Stimulated activated CD8-positive, alpha-beta memory T cell treated with anti-CD3 and anti-CD28 coated beads, Interleukin-7, amount 100 ng/mL, for 48 hours (primary cell): Measurements from ENCODE around the gene SAFB.
A peak's percentile ranks its signal among the peaks of the same experiment; 100 is the strongest.

ENCODE experiments used
- DNase-seq, 2 donors: peaks; one replicate each; pipeline ENCODE4 v3.0.0-alpha.2; 2020; ENCODE audit warnings: low read depth in 1 of 2; ENCODE audit errors: extremely low read depth in 1 of 2

Gene SAFB

DNA sequence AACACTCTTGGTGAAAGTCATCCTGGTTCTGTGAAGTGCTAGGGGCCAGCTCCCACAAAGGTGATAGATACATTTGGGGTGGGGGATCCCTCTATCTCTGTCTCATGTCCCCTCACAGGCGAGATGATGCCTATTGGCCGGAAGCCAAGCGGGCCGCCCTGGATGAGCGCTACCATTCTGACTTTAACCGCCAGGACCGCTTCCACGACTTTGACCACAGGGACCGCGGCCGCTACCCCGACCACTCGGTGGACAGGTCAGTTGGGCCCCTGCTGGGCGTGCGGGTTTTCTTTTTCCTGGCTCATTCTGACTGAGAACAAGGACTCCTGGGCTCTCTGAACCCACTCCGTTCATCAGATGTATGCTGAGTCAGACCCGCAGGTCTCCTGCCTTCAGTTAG, 41.0 kb downstream of the SAFB start:
- no peak for DNase-seq

DNA sequence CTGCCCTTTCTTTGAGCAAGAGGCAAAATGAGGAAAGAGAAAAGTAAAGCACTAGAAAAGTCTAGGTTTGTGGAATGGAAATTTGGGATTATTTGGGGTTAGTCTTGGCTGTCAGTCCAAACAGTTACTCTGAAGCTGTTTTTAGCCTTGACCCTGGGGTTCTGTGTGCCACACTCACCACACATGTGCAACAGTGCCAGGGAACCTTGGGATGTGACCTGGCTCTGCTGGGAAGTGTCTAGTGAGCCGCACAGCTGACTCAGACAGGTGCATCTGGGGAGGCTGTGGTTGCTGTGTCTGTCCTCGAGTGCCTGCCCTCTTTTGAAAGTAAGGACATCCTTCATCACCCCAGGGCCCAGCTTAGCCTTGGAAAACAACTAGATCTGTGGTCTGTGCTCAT, 41.6 kb downstream of the SAFB start:
- no peak for DNase-seq

DNA sequence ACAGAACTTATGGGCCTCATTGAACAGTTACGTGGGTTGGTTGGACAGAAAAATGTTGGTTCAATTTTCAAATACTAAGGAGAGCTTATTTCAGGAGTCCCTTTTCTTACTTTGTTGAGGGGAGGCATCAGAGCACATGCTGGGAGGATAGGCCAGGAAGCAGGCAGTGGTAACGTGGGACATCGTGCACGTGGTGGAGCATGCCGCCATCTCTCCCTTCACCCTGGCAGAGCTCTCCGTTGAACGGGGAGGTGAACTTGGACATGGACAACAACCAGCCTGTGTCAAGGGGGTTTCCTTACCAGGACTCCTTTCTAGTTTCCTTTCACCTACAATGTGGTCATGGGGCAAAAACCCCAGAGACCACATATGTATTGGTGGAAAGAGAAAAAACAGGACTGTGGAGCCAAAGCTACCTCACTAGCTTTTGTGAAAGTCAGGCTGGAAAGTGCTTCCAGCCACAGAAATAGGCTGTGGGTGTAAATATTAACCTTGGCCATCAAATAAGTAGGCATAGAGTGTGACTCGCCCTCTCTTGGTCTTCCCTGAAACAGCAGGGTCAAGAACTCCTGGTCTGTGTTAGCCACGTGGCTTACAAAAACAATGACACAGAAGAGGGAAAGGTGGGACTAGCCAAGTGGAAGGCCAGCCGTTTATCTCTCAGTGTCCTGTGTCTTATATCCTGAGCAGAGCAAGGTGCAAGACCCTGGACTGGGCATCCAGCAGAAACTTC, 43.1 kb downstream of the SAFB start:
- no peak for DNase-seq

DNA sequence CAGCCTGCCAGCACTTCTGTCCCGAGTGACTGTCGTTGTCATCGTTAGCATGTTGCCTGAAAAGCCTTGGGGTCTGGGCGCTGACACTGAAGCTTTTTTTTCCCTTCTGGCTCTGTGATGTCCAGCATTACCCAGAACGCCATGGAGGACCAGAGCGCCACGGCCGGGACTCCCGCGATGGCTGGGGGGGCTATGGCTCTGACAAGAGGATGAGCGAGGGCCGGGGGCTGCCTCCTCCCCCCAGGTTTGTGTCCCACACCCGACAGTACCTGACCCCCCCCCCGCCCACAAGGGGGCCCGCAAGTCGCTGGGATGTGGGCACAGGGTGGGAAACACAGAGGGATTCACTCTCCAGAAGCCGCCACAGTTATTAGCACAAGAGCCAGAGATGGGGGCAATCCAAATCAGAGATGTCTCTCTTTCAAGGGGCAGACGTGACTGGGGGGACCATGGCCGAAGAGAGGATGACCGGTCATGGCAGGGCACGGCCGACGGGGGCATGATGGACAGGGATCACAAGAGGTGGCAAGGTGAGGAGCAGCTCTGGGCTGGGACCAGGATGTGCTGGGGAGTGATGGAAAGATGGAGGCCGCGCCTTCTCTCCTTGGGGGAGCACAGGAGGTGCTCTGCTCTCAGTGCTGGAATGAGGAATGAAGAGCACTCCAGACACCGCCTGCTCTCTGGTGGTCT, 44.2 kb downstream of the SAFB start:
- DNase-seq: no peak

DNA sequence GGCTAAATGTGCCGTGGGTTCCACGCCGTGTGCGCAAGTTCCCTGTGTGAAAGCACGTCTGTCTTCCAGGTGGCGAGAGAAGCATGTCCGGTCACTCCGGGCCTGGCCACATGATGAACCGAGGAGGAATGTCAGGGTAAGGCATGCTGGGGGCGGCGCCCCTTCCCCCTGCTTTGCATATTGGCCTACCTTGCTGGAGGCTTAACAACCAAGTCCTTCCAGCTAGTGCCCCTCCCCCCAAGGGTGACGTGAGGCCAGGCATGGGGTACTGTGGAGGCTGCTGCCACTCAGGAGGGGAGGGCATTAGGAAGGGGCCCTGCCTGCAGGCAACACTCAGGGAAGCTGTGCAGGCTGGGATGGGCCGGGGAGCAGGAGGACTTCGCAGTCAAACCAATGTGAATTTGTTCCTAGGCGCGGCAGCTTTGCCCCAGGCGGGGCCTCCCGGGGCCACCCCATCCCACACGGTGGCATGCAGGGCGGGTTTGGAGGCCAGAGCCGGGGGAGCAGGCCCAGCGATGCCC, 44.9 kb downstream of the SAFB start:
- no peak for DNase-seq

DNA sequence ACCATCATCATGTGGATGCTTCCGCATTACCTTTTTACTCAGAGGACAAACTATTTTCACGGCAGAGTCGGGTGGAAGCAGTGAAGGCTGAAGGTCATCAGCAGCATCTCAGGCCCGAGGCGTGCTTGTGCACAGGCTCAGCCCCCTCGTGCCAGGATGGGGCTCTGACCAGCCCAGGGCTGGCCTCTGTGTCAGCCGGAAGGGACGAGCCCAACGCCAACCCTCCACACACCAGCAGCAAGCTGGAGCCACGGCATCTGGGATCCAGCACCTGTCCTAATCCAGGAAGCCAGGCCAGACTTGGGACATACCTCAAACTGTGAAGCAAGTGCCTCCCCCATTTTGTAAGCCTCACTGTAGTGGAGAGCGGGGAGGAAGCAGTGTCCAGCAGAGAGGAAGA, 46.3 kb downstream of the SAFB start:
- DNase-seq: no peak

DNA sequence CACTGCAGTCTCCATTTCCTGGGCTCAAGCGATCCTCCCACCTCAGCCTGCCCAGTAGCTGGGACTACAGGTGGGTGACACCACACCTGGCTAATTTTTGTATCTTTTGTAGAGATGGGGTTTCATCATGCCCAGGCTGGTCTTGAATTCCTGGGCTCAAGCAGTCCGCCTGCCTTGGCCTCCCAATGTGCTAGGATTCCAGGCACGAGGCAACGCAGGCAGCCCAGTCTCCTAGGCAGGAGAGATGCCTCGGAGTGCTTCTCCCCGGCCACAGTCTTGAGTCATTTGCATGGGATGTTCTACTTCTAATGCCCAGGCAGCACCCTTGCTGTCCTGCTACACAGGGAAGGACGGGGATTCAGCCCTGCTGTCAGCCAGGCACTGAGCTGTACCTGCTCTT, 48.7 kb downstream of the SAFB start:
- DNase-seq: no peak

DNA sequence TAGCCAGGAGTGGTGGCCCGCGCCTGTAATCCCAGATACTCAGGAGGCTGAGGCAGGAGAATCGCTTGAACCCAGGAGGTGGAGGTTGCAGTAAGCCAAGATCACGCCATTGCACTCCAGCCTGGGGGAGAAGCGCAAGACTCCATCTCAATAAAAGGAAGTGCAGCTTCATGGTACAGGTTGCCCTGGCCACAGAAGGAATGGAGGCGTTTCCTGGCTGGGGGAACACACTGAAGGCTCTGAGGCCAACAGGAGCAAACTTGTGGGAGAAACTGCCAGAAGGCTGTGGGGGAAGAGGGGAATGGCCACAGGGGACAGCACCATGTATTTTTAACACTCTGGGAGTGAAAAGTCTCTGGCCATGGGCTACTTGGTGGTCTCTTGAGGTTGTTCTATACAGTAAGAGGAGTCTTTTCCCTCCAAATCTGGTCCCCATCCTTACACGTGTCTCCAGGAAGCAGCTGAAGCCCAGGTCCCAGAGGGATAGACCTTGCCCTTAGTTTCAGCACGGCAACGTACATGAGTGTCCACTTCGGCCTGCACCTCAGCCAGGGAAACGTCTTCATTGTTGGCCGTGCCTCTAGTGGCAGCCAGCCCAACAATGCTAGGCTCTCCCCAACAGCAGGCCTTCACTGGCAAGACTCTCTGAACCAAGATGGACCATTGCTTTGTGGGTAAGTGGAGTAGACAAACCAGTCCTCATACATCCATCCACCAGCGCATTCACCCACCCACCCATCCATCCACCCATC, 50.0 kb downstream of the SAFB start:
- DNase-seq: no peak

DNA sequence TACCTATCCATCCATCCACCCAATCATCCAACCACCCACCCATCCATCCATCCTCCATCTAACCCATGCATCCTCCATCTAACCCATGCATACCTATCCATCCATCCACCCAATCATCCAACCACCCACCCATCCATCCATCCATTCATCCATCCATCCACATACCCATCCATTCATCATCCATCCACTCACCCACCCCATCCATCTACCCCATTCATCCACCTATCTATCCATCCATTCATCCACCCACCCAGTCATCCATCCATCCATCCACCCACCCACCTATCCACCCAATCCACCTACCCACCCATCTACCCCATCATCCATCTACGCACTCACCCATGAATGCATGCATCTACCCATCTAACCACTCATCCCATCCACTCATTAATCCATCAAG, 50.9 kb downstream of the SAFB start:
- DNase-seq: no peak

DNA sequence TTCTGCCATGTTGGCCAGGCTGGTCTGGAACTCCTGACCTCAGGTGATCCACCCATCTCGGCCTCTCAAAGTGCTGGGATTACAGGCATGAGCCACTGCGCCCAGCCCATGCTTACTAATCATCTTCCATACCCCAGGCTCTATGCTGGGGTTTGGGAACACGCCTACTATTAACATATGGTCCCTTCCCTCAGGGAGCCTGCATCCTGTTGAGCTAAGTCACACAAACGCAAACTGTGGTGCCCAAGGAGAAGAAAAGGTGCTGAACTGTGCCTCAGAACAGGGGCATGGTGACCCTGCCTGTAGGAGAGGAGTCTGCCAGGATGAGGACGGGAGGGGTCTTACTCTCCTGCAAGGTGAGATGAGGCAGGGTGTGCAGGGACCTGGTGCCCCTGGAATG, 51.8 kb downstream of the SAFB start:
- DNase-seq: no peak

DNA sequence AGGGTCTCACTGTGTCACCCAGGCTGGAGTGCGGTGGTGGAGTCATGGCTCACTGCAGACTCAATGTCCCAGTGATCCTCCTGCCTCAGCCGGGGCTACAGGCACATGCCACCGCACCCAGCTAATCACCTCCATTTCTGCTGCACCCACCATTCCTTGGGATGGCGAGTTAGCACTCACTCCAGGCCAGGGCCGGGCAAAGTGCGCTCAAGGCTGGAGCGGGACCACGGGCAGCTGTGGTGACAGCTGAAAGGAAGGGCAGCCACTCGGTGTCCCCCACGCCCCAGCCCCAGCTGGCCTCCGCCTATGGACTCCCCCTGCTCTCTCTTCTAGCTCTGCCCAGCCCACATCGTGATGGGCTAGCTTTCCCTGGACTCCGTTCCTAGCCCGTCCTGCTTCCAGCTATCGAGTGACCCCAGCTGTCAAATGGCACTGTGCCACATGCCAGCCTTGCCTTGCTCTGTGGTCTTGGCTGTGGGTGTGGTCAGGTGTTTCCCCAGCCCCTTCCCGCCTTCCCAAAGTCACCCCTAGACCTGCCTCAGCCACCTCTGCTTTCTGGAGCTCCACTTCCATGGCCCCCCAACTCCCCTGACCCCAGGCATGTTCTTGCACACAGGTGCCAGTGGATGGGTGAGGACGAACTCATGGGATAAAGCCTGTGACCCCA, 53.4 kb downstream of the SAFB start:
- DNase-seq: no peak

DNA sequence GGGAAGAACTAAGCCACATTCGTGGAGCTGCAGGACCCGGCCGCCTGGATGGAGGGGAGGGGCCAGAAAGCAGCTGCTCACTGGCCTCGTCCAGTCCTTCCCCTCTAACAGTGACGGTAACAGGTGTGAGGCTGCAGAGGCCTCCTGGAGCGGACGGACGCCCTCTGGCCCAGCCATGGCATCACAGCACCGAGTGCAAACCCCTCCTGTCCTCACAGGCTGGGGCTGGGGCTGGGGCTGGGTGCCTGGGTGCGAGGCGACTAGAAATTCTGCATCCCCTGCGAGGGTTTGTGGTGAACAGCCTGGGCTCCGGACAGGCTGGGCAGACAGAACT, 53.9 kb downstream of the SAFB start:
- DNase-seq: no peak

DNA sequence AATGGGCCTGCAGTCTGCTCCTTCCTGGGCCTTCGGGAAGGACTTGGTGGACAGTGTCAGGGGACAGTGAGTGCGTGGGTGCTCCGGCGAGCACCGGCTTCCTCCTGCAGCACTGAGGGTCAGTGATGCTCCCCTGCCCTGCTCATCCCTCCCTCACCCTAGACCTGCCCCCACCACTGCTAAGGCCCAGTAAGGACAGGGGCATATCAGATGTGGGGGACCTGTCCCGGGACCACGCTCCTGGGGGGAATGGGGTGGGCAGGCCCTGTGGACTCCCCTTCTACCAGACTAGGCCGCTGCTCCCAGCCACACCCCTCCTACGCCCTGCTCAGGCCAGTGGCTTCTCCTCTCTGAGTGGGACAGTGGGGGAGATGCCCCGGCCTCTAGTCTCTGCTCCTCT, 54.3 kb downstream of the SAFB start:
- no peak for DNase-seq

DNA sequence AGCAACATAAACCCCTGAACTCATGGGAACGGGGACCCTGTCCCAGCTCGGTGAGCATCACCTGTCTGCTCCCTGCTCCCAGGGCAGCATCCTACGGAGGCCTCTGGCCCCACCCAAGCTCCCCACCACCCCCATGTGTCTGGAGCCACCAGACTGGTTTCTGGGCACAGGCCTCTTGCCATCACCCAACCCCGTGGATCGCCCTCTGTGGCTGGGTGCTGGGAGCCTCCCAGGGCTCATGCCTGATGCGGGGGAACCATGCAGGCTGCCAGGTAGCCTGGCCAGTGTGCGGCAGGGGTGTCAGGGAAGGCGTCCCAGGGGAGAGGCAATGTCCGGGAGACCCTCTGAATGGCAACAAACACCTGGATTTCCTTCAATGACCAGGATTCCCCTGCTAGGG, 54.7 kb downstream of the SAFB start:
- no peak for DNase-seq

DNA sequence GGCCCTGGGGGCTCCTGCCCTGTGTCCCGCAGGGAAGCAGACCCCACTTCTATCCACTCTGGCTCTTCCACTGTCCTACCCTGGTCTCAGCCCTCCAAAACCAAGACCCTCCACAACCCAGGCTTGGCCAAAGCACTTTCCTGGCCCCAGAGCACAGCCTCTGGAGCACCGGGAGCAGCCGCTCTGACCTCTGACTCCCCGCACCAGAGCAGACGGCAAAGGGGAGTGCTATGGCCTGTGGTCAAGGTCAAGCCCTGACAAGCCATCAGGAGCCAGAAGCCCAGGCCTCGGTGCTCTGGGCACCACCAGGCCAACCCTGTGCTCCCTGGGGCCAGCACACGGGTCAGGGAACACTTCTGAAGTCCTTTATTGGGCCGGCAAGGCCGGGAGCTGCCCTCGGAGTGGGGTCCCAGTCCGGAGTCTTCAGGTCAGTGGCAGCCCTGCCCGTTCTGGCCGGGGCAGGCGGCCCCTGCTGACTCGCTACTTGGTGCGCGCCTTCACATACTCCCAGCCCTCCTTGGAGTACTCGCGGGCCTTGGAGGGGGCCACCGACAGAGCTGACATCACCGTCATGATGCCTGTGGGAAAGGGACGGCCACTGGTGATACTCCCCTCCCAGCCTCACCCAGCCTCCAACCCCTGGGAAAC, 55.3 kb downstream of the SAFB start:
- DNase-seq: no peak

DNA sequence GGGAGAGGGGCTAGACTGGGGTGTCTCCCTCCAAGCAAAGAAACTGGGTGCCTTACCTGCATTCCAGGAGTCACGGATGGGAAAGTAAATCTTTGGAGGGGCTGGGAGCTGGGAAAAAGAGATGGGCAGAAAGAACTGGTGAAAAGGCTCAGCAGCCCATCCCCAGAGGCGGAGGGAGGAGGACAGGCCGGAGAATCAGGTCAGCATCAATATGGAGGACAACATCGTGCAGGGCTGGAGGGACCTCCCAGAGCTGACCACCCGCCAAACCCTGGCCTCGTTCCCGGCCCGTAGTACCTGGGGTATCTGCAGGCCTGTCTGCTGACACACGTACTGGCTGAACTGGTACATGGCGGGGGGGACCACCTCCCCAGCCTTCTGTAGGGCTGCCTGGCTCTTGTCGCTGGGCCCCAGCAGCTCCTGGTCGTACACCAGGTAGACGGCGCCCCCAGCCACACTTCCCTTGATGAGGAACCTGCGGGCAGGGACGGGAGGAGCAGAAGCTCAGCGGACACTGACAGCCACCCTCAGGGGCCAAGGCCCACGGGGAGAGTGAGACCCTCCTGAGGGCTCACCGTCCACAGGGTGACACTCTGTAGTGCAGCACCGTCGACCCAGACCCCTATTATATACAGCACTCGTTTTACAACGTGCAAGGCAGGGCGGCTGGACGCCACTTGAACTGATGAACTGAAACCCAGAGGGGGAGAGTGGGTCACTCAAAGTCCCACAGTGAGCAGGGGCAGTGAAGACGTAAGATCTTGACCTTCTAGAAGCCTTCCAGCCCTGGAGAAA, 56.6 kb downstream of the SAFB start:
- no peak for DNase-seq

DNA sequence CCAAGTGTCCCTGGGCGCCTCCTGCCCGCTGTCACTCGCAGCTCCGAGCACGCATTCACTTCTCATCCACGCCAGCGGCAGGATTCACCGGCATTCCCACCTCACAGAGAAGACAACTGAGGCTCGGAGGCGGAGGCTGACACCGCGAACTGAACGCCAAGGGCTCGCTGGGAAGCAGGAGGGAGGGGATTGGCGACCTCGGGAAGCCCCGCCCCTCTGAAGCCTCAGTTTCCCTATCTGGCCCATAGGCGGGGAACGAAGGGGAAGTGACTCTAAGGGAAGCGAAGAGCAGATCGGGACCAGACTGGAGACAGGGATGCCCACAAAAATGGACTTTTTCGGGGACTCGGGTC, 57.2 kb downstream of the SAFB start:
- DNase-seq: no peak

DNA sequence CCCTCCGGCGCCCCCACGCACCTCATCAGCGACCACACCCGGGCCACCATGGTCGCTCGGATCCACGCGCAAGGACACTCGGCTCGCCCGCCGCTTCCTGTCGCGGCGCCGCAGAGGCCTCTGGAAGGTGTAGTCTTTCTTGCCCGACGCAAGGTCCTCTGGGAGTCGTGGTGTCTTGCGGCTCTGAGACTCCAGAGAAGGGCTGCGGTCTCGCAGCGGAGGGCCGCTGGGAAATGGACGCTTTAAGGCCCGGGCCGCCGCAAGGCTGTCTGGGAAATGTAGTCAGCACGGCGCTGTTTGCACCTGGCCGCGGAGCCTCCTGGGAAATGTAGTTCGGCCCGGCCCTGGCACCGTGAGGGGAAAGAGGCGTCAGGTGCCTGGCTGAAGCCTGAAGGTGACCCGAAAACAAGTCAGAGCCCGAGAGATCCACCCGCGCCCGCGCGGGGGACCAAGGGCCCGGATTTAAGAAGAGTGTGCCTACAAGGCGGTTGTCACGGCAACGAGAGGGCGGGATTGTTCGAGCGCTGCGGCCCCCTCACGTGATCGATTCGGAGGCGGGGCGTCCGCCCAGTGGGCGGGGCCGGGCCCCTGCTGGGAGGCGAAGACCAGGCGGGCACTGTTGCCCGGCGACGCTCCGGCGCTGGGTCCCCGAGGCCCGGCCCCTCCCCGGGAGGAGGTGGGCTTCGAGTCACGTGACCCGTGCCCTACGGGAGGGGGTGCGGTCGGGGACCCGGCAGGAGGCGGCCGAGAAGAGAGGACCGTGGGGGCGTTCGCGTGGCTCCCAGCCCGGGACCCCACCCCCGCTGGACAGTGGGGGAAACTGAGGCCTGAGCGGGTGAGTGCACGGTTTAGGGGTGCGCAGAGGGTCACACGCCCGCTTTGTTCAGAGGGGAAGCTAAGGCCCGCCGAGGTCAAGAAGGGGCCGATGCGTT, 57.8 kb downstream of the SAFB start, which contains the start of the genes HSD11B1L and MICOS13:
TSS of gene HSD11B1L (plus strand) at position 591 of the 932 bp plus-strand sequence. CDS start 3,806 bp downstream, outside the sequence.
TSS of gene MICOS13 (minus strand) at position 80 of the 932 bp plus-strand sequence. CDS start at position 50, 30 bp downstream.
- DNase-seq: peak; percentile 94 to 97
